DOHH2 (cell line): ENCODE results near the gene CLCA4.

Experiments
- H3F3A ChIP-seq: fragments of 200-600 bp; sonication (generic), shearing (Covaris generic); 2 replicates; pipeline ENCODE4 v1.6.0; 2016; ENCODE audit warnings: antibody characterized with exemption, mild to moderate bottlenecking; ENCODE audit not compliant: control insufficient read depth, insufficient read depth
- H3K27ac ChIP-seq: fragments of 200-600 bp; sonication (generic); 2 replicates; pipeline ENCODE4 v1.5.1; 2014; ENCODE audit warnings: low read depth, mild to moderate bottlenecking, low read length, moderate library complexity
- H3K27me3 ChIP-seq: fragments of 200-600 bp; sonication (generic); 2 replicates; pipeline ENCODE4 v1.6.1; 2014; ENCODE audit warnings: mild to moderate bottlenecking, low read length, mixed read lengths; ENCODE audit not compliant: control insufficient read depth
- H3K36me3 ChIP-seq: fragments of 200-600 bp; sonication (generic); 2 replicates; pipeline ENCODE4 v1.6.1; 2014; ENCODE audit warnings: mild to moderate bottlenecking, low read length, moderate library complexity, mixed read lengths; ENCODE audit not compliant: control insufficient read depth
- H3K4me1 ChIP-seq: fragments of 200-600 bp; sonication (generic); 2 replicates; pipeline ENCODE4 v1.6.1; 2014; ENCODE audit warnings: mild to moderate bottlenecking, low read length, mixed read lengths; ENCODE audit not compliant: control insufficient read depth
- H3K4me2 ChIP-seq: fragments of 200-600 bp; sonication (generic); 2 replicates; pipeline ENCODE4 v1.6.0; 2014; ENCODE audit warnings: mild to moderate bottlenecking, low read length, moderate library complexity
- H3K4me3 ChIP-seq: fragments of 200-600 bp; sonication (generic); 2 replicates; pipeline ENCODE4 v1.5.1; 2014; ENCODE audit warnings: mild to moderate bottlenecking, low read length, mixed read lengths
- H3K79me2 ChIP-seq: fragments of 200-600 bp; sonication (generic); 2 replicates; pipeline ENCODE4 v1.6.1; 2014; ENCODE audit warnings: mild to moderate bottlenecking, low read length, mixed read lengths; ENCODE audit not compliant: control insufficient read depth
- H3K9me2 ChIP-seq: fragments of 200-600 bp; sonication (generic); replicated peaks from 2 replicates; pipeline ENCODE4 v1.6.1; 2014; ENCODE audit warnings: mild to moderate bottlenecking, low read length, mixed read lengths; ENCODE audit not compliant: control insufficient read depth
- H3K9me3 ChIP-seq: fragments of 200-600 bp; sonication (generic); 2 replicates; pipeline ENCODE4 v1.6.1; 2014; ENCODE audit warnings: antibody characterized with exemption, low read length, mixed read lengths; ENCODE audit not compliant: control insufficient read depth, insufficient read depth
- H4K20me1 ChIP-seq: fragments of 200-600 bp; sonication (generic); 2 replicates; pipeline ENCODE4 v1.6.0; 2014; ENCODE audit warnings: low read depth, mild to moderate bottlenecking, antibody characterized with exemption, low read length, moderate library complexity; ENCODE audit not compliant: control insufficient read depth, insufficient read depth
- EZH2phosphoT487 ChIP-seq: fragments of 200-600 bp; sonication (generic); IDR thresholded peaks from 2 replicates; pipeline ENCODE4 v1.6.1; 2017; ENCODE audit warnings: borderline replicate concordance, mild to moderate bottlenecking, antibody characterized with exemption, low read length, moderate library complexity, mixed read lengths
- TF ChIP-seq, protein P1 (sequence below): fragments of 200-600 bp; sonication (generic); IDR thresholded peaks from one replicate; pipeline ENCODE4 v1.5.1; 2014; ENCODE audit warnings: antibody characterized with exemption, mild to moderate bottlenecking, low read depth, low read length; ENCODE audit not compliant: poor library complexity, severe bottlenecking

The CLCA4 gene

DNA sequence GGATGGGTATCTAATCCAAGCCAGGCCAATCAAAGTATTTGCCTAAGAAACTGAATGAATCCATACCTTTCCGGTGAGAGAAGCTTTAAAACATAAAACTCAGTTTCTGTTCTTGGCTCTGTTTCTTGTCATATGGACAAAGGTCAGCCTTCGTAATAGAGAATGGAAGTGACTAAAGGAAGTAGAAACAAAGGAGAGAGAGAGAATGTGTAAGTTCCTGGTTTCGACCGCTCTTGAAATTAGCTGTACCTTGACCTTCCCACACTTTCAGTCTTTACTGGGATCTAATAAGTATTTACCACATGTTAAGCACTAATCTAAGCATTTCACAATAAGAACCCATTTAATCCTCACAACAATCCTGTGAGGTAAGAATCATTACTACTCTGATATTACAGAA lies 19.6 kb upstream of the CLCA4 start:
- no peak overlapping the region for H3K4me2 ChIP-seq
- H3K36me3 ChIP-seq, result no peaks in the 10 kb centered on the region
- H3K9me3 ChIP-seq, result peaks cover 4% of the 10 kb centered on the region; the same call in 1 of the 2 replicates
- TF ChIP-seq, protein P1, sequence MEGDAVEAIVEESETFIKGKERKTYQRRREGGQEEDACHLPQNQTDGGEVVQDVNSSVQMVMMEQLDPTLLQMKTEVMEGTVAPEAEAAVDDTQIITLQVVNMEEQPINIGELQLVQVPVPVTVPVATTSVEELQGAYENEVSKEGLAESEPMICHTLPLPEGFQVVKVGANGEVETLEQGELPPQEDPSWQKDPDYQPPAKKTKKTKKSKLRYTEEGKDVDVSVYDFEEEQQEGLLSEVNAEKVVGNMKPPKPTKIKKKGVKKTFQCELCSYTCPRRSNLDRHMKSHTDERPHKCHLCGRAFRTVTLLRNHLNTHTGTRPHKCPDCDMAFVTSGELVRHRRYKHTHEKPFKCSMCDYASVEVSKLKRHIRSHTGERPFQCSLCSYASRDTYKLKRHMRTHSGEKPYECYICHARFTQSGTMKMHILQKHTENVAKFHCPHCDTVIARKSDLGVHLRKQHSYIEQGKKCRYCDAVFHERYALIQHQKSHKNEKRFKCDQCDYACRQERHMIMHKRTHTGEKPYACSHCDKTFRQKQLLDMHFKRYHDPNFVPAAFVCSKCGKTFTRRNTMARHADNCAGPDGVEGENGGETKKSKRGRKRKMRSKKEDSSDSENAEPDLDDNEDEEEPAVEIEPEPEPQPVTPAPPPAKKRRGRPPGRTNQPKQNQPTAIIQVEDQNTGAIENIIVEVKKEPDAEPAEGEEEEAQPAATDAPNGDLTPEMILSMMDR, result no peak
- no peak for TF ChIP-seq EZH2phosphoT487
- H3K27ac ChIP-seq, result no peak overlapping the region
- no peaks in the 10 kb centered on the region for H3F3A ChIP-seq
- no peaks in the 10 kb centered on the region for H3K9me2 ChIP-seq
- H3K4me3 ChIP-seq, result no peak overlapping the region
- H3K4me1 ChIP-seq, result no peaks in the 10 kb centered on the region
- H4K20me1 ChIP-seq, result no peaks in the 10 kb centered on the region
- H3K79me2 ChIP-seq, result no peaks in the 10 kb centered on the region
- H3K27me3 ChIP-seq, result no peaks in the 10 kb centered on the region

DNA sequence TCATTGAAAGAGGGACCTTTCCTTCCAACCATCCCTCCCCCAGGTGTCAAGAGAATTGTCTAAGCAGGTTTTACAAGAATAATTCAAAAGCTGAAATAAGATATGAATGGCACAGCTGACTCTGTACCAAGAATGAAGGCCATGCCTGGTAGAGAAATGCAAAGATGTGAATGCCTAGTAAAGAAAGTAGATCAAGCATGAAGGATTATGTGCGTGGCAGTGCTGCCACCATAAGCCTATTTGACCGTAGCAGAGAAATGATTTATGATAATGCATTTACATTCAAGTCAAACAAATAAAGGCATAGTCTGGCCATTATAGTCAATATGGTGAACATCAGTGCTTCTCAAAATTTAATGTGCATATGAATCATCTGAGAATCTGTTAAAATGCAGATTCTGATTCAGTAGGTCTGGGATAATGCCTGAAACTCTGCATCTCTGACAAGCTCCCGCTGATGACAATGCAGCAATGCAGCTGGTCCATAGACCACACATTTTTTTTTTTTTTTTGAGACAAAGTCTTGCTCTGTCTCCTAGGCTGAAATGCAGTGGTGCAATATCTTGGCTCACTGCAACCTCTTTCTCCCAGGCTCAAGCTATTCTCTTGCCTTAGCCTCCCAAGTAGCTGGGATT lies 16.6 kb upstream of the CLCA4 start:
- H3K4me1 ChIP-seq, result no peaks in the 10 kb centered on the region
- H3K27me3 ChIP-seq, result no peaks in the 10 kb centered on the region
- TF ChIP-seq EZH2phosphoT487, result no peak
- TF ChIP-seq, protein P1, result no peak
- no peak overlapping the region for H3K4me2 ChIP-seq
- no peaks in the 10 kb centered on the region for H3K79me2 ChIP-seq
- no peak overlapping the region for H3K27ac ChIP-seq
- no peaks in the 10 kb centered on the region for H3K9me3 ChIP-seq
- no peaks in the 10 kb centered on the region for H3K9me2 ChIP-seq
- H3K36me3 ChIP-seq, result no peaks in the 10 kb centered on the region
- no peaks in the 10 kb centered on the region for H3F3A ChIP-seq
- H3K4me3 ChIP-seq, result no peak overlapping the region
- H4K20me1 ChIP-seq, result no peaks in the 10 kb centered on the region

DNA sequence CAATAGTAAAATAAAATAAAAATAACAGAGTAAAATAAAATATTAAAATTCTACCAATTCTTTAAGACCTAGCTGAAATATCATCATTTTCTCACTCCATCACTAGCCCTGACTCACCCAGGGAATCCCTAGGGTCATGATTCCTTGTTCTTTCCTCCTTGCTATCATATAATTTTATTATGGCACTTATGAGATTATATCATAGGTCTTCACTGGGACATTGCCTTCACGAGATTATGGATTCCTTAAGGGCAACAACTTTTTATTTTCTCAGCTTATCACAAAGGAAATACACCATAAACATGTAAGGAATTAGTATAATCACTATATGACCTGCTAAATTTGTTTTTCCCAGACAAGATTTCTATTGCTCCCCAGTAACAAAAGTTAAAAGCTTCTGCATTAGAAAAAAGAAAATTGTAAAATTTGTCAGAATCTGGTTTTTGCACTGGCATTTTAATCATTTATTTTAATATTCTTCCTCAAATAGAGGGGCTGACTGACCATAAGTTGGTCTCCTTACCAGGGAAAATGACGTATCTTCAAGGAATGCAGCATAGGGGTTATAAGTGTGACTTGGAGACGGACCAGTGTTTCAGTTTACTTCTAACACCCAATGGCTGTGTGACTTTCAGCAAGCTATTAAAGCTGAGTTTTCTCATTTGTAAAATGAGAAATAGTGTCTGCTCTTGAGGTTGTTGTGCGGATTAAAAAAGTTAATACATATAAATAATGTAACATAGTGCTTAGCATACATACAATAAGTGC lies 8.8 kb upstream of the CLCA4 start:
- H3F3A ChIP-seq, result no peaks in the 10 kb centered on the region
- no peaks in the 10 kb centered on the region; the same call in 1 of the 2 replicates for H3K27me3 ChIP-seq
- H4K20me1 ChIP-seq, result no peaks in the 10 kb centered on the region
- no peaks in the 10 kb centered on the region for H3K9me2 ChIP-seq
- H3K79me2 ChIP-seq, result no peaks in the 10 kb centered on the region
- no peaks in the 10 kb centered on the region for H3K4me1 ChIP-seq
- no peaks in the 10 kb centered on the region for H3K36me3 ChIP-seq
- no peak overlapping the region for H3K4me3 ChIP-seq
- H3K27ac ChIP-seq, result no peak overlapping the region
- no peaks in the 10 kb centered on the region for H3K9me3 ChIP-seq
- H3K4me2 ChIP-seq, result no peak overlapping the region
- TF ChIP-seq, protein P1, result no peak
- TF ChIP-seq EZH2phosphoT487, result no peak
